Colonic mucosa (tissue), 4 donors: ENCODE results near the gene GAR1. TPM values are rescaled to one million over a fixed set of nuclear protein-coding genes. Genes with fewer than 3 reads are reported as not detected.

Experiments
- DNase-seq: peaks from one replicate; pipeline ENCODE4 v3.0.0-alpha.2; 2020
- H3K27ac ChIP-seq: fragments of 200-600 bp; one replicate; pipeline ENCODE4 v1.8.0; 2021
- H3K27me3 ChIP-seq: fragments of 200-600 bp; one replicate; pipeline ENCODE4 v1.8.0; 2021
- H3K36me3 ChIP-seq: fragments of 200-600 bp; one replicate; pipeline ENCODE4 v1.8.0; 2021
- H3K4me1 ChIP-seq: fragments of 200-600 bp; one replicate; pipeline ENCODE4 v1.8.0; 2021; ENCODE audit warnings: mild to moderate bottlenecking
- H3K4me3 ChIP-seq: fragments of 200-600 bp; one replicate; pipeline ENCODE4 v1.8.0; 2021
- H3K9ac ChIP-seq, 2 donors: one replicate each; pipeline ENCODE4 v1.7.0; 2013; ENCODE audit warnings: control low read depth in 2 of 2, low read depth in 2 of 2, low read length in 2 of 2
- H3K9me3 ChIP-seq: fragments of 200-600 bp; one replicate; pipeline ENCODE4 v1.8.0; 2021
- intact Hi-C: fragments of 100-400 bp; cut with DNase I; formaldehyde crosslinking; loops from one replicate; pipeline ENCODE4 v1.14.1; 2022
- total RNA-seq, 2 donors: library from RNA; stranded (reverse); fragmentation: NEBNext Ultra II Directional in 1 of 2; extraction: Animal tissue kit (Norgen Biotek cat#: 25700) in 1 of 2; gene quantifications; one replicate each; pipeline ENCODE4 v1.2.1, GENCODE V29; 2021
- TF ChIP-seq, protein P1 (sequence below): fragments of 200-600 bp; IDR thresholded peaks from one replicate; pipeline ENCODE4 v1.8.0; 2022; ENCODE audit warnings: antibody characterized with exemption, mild to moderate bottlenecking
- donor health status: healthy.
- donor health status: DM: no; HTN: no; CAD: no.
- donor health status: DM: no; HTN: no; CAD: no.

The GAR1 gene
- total RNA-seq, 2 donors from 2014 or later = 16.8 to 21.0 TPM

DNA sequence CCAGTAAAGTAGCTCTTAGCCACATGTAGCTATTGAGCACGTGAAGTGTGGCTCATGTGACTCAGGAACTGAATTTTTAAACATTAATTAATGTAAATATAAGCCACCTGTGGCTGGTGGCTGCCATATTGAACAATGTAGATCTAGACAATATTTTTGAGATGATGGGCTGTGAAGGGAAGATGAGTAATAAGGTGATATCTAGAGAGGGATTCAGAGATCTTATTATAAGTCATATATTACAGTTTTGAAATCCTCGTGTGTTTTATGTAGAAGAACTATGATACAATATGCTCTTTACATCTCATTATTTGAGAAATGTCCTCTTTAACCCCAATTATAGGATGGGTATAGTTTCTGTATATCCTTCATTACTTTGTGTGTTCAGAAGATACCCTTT, 5.6 kb downstream of the GAR1 start:
- Histone ChIP-seq H3K36me3 (peaks cover 5% of the 10 kb centered on the region), H3K9me3 (no peaks in the 10 kb centered on the region), H3K27ac (no peak overlapping the region), H3K27me3 (no peaks in the 10 kb centered on the region), H3K4me3 (no peak overlapping the region), H3K4me1 (peaks cover 8% of the 10 kb centered on the region), H3K9ac (no peak overlapping the region)
- intact Hi-C loops = loop anchor here (10.0 kb wide), 1 partner anchor 154 kb away; no protein-coding TSS in a partner anchor
- DNase-seq = no peak
- TF ChIP-seq, protein P1, sequence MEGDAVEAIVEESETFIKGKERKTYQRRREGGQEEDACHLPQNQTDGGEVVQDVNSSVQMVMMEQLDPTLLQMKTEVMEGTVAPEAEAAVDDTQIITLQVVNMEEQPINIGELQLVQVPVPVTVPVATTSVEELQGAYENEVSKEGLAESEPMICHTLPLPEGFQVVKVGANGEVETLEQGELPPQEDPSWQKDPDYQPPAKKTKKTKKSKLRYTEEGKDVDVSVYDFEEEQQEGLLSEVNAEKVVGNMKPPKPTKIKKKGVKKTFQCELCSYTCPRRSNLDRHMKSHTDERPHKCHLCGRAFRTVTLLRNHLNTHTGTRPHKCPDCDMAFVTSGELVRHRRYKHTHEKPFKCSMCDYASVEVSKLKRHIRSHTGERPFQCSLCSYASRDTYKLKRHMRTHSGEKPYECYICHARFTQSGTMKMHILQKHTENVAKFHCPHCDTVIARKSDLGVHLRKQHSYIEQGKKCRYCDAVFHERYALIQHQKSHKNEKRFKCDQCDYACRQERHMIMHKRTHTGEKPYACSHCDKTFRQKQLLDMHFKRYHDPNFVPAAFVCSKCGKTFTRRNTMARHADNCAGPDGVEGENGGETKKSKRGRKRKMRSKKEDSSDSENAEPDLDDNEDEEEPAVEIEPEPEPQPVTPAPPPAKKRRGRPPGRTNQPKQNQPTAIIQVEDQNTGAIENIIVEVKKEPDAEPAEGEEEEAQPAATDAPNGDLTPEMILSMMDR = no peak

DNA sequence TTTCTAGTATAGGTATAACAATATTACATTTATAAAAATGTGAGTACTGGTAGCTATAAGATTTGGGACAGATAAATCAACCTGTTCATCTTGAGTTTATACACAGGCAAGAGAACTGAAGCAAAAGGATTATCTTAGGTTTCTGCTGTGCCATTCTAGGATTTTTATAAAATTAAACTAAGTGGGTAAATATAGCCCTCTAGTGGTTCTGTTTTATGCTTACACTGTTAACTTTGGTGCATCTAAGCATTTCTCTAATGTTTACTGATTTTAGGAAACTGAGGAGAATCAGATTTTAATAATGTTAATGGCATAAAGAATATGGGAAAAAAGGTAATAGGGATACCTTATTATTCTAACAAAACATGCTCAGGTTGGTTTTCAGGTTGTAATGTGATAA, 11.2 kb downstream of the GAR1 start:
- H3K9ac ChIP-seq = no peak overlapping the region
- no peak for DNase-seq
- H3K36me3 ChIP-seq = peaks cover 5% of the 10 kb centered on the region
- no peaks in the 10 kb centered on the region for H3K27me3 ChIP-seq
- no peak overlapping the region for H3K27ac ChIP-seq
- no peak overlapping the region for H3K4me3 ChIP-seq
- TF ChIP-seq, protein P1 = peak; percentile 20
- intact Hi-C loops = loop anchor here (5.0 to 10.0 kb wide), 2 partner anchors 148 to 404 kb away; no protein-coding TSS in a partner anchor
- H3K4me1 ChIP-seq = no peaks in the 10 kb centered on the region
- H3K9me3 ChIP-seq = no peaks in the 10 kb centered on the region

DNA sequence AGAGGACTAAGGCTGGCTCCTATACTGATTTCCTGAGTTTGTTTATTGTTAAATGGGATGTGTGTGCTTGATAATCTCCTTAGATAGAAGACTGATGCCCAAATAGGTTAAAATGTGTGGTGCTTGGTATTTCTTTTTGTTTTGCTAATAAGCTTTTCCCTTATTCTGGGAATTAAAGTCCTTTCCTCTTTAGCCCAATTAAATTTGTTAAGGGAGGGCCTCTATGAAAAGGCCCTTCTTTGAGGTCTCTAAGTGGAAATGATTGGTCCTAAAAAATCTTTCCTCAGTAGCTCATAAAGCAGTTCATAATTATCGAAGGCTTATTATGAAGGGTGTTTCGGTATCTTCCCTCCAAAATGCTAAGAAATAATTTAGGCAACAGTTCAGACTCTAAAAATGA, 12.1 kb downstream of the GAR1 start, which contains the start of gene RRH:
RRH (plus strand) TSS at position 301 of the 400 bp plus-strand sequence; CDS start at position 357, 56 bp downstream.
- intact Hi-C loops = loop anchor here (5.0 to 10.0 kb wide), 2 partner anchors 147 to 405 kb away; no protein-coding TSS in a partner anchor
- no peaks in the 10 kb centered on the region for H3K4me1 ChIP-seq
- H3K36me3 ChIP-seq = peaks cover 5% of the 10 kb centered on the region

DNA sequence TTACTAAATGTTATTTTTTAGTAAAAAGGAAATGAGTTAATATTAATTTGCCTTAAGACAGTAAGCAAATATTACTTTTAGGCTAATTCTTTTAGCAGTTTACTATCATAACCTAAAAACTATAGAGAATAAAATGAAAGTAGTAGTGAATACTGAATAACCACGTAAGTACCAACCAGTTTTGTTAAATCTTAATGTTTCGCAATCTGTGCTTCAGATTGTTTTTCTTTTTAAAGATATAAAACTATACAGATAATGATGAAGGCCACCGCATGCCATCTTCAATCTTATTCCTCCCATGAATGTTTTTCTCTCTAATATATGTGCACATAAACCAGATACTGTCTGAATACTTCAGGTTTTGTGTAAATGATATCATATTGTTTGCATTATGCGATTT, 18.2 kb downstream of the GAR1 start:
- Histone ChIP-seq H3K27me3 (no peaks in the 10 kb centered on the region), H3K9ac (no peak overlapping the region), H3K9me3 (no peaks in the 10 kb centered on the region), H3K4me1 (no peaks in the 10 kb centered on the region), H3K27ac (no peak overlapping the region), H3K36me3 (no peaks in the 10 kb centered on the region), H3K4me3 (no peak overlapping the region)
- TF ChIP-seq, protein P1 = no peak
- no peak for DNase-seq
- intact Hi-C loops = no loop called here

More for the DNA sequence above, 12.1 kb downstream of the GAR1 start, which contains the start of gene RRH:
- H3K4me3 ChIP-seq = no peak within 1 kb of the TSS
- no peaks in the 10 kb centered on the region for H3K9me3 ChIP-seq
- TF ChIP-seq, protein P1 = no peak
- no peak within 1 kb of the TSS for H3K9ac ChIP-seq
- no peaks in the 10 kb centered on the region for H3K27me3 ChIP-seq
- no peak for DNase-seq
- no peak within 1 kb of the TSS for H3K27ac ChIP-seq

DNA sequence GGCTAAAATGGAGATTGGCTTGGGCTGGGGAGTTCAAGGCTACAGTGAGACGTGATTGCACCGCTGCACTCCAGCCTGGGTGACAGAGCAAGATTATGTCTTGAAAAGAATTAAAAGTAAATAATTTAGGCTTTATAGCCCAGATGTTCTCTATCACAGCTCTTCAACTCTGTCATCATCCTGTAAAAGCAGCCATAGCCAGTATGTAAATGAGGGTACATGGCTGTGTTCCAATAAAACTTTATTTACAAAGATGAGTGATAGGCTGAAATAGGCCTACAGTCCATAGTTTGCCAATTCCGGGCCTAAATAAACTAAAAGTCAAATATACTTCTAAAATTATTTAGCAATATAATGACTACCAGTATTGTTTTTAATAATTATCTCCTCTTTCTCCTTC, 21.4 kb downstream of the GAR1 start:
- H3K9ac ChIP-seq = no peak overlapping the region
- intact Hi-C loops = no loop called here
- H3K9me3 ChIP-seq = no peaks in the 10 kb centered on the region
- TF ChIP-seq, protein P1 = no peak
- no peaks in the 10 kb centered on the region for H3K27me3 ChIP-seq
- H3K27ac ChIP-seq = no peak overlapping the region
- H3K36me3 ChIP-seq = no peaks in the 10 kb centered on the region
- H3K4me1 ChIP-seq = no peaks in the 10 kb centered on the region
- no peak for DNase-seq
- H3K4me3 ChIP-seq = no peak overlapping the region
